Brain microvascular endothelial cell (primary cell): ENCODE data around the gene FMC1.
A peak's percentile ranks its signal among the peaks of the same experiment; 100 is the strongest.
"Not testable (repeated sequence)": the region's sequence is repeated elsewhere in the genome, so short reads cannot be mapped to it uniquely, and the experiment has no call there.

Source experiments
- DNase-seq: peaks from one replicate; pipeline ENCODE4 v3.0.0-alpha.2; 2020
- H3K27ac ChIP-seq: fragments of 250-450 bp; sonication (Bioruptor Pico); 2 replicates; pipeline ENCODE4 v1.5.1; 2020; ENCODE audit warnings: mild to moderate bottlenecking, moderate library complexity
- H3K27me3 ChIP-seq: fragments of 250-450 bp; sonication (Bioruptor Pico); replicated peaks from 2 replicates; pipeline ENCODE4 v1.5.1; 2020; ENCODE audit warnings: mild to moderate bottlenecking
- H3K36me3 ChIP-seq: fragments of 250-450 bp; sonication (Bioruptor Pico); replicated peaks from 2 replicates; pipeline ENCODE4 v1.5.1; 2020; ENCODE audit warnings: mild to moderate bottlenecking
- H3K4me3 ChIP-seq: 2 replicates; pipeline ENCODE4 v1.5.1; 2011; ENCODE audit warnings: low read depth, mild to moderate bottlenecking, control low read depth, low read length, moderate library complexity
- in situ Hi-C: cut with HindIII; loops from 2 replicates; pipeline ENCODE4 v1.10.0; 2017; ENCODE audit warnings: low sequenced_read_pairs, low pct_ligation_motif_present
- TF ChIP-seq, protein P1 (sequence below): IDR thresholded peaks from 2 replicates; pipeline ENCODE4 v1.5.1; 2011; ENCODE audit warnings: low read depth, mild to moderate bottlenecking, moderate library complexity, low read length, control low read depth, inconsistent platforms; ENCODE audit errors: missing control alignments

Gene FMC1

DNA sequence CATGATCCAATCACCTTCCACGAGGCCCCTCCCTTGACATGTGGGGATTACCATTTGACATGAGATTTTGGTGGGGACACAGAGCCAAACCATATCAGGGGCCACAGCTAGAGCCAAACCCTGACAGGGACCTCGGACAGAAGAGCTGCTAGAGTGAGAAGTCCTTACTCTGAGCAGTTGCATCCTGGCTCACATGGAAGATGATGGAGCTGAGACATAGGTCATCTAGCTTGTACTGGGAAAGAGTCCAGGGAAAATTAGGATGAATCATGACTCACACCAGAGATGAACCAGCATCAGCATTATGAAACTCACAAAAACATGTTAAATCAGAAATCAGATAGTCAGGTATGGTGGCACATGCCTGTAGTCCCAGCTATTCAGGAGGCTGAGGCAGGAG is 12.8 kb upstream of the FMC1 start:
- in situ Hi-C loops = no loop called here
- H3K27ac ChIP-seq = no peak overlapping the region
- TF ChIP-seq, protein P1, sequence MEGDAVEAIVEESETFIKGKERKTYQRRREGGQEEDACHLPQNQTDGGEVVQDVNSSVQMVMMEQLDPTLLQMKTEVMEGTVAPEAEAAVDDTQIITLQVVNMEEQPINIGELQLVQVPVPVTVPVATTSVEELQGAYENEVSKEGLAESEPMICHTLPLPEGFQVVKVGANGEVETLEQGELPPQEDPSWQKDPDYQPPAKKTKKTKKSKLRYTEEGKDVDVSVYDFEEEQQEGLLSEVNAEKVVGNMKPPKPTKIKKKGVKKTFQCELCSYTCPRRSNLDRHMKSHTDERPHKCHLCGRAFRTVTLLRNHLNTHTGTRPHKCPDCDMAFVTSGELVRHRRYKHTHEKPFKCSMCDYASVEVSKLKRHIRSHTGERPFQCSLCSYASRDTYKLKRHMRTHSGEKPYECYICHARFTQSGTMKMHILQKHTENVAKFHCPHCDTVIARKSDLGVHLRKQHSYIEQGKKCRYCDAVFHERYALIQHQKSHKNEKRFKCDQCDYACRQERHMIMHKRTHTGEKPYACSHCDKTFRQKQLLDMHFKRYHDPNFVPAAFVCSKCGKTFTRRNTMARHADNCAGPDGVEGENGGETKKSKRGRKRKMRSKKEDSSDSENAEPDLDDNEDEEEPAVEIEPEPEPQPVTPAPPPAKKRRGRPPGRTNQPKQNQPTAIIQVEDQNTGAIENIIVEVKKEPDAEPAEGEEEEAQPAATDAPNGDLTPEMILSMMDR = no peak
- no peak overlapping the region for H3K4me3 ChIP-seq
- H3K36me3 ChIP-seq = no peaks in the 10 kb centered on the region
- peak; percentile 59 for DNase-seq
- no peaks in the 10 kb centered on the region for H3K27me3 ChIP-seq

DNA sequence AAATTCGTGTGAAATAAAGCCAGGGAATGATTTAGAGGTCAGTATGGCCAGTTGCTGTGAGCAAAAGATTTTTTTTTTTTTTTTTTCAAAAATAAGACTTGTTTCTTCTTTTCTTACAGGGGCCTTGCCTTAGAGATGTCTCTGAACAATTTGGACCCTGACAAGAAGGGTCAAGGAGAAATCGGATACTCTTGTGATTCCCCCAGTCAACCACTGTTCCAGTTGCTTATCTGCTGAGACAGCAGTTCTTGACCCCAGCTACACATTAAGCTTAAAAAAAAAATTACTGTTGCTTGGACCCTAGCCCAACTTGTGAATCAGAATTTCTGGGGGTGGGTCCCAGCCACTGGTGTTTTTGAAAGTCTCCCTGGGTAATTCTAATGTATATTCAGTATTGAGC is 12.0 kb upstream of the FMC1 start:
- no peak overlapping the region for H3K4me3 ChIP-seq
- in situ Hi-C loops = no loop called here
- H3K36me3 ChIP-seq = no peaks in the 10 kb centered on the region
- no peak for DNase-seq
- TF ChIP-seq, protein P1 = no peak
- H3K27me3 ChIP-seq = no peaks in the 10 kb centered on the region
- no peak overlapping the region for H3K27ac ChIP-seq

DNA sequence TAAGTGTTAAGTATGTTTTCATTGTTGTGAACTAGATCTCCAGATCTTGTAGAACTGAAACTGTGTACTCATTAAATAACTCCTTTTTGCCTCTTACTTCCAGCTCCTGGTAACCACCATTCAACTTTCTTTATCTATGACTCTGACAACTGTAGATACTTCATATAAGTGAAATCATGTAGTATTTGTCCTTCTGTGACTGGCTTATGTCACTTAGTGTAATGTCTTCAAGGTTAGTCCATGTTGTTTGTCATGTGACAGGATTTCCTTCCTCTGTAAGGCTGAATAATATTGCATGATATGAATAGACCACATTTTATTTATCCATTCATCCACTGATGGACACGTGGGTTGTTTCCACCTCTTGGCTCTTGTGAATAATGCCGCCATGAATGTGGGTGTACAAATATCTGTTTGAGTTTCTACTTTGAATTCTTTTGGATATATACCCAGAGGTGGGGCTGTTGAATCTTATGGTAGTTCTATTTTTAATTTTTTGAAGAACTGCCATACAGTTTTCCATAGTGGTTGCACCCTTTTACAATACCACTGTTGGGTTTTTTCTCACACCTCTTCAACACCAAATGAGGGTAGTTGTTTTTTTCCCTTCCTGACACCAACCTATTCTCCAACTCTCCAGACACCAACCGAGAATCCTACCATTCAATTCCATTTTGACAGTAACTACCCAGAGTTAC is 10.7 kb upstream of the FMC1 start:
- no peak overlapping the region for H3K4me3 ChIP-seq
- in situ Hi-C loops = no loop called here
- H3K36me3 ChIP-seq = no peaks in the 10 kb centered on the region
- no peak overlapping the region for H3K27ac ChIP-seq
- DNase-seq = no peak
- H3K27me3 ChIP-seq = no peaks in the 10 kb centered on the region
- TF ChIP-seq, protein P1 = no peak

DNA sequence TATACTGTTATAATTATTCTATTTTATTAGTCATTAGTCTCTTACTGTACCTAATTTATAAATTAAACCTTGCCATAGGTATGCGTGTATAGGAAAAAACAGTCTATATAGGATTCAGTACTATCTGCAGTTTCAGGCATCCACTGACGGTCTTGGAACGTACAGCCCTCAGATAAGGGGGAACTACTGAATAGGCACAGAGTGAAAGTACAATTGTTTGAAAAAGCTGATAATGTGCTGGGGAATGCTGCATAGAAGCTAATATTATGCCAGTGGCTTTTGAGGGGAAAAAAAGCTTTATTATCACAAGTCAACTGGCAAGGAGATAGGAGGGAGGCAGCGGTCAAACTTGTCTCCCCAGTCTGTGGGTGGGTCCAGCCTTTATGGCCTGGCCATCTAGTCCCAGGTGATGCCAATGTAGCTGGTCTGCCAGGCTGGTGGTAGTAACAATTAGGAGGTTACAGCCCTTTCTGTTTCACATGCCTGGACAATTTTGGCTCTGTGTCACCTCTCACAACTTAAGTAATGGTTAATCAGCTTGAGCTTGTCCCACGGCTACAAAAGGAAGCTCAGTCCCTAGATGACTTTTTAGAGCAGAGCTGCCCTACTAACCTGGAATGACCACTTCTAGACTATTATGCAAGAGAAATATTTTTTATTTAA is 8.3 kb upstream of the FMC1 start:
- TF ChIP-seq, protein P1 = no peak
- Histone ChIP-seq H3K36me3 (no peaks in the 10 kb centered on the region), H3K27me3 (no peaks in the 10 kb centered on the region), H3K4me3 (no peak overlapping the region), H3K27ac (no peak overlapping the region)
- DNase-seq = no peak
- in situ Hi-C loops = no loop called here

DNA sequence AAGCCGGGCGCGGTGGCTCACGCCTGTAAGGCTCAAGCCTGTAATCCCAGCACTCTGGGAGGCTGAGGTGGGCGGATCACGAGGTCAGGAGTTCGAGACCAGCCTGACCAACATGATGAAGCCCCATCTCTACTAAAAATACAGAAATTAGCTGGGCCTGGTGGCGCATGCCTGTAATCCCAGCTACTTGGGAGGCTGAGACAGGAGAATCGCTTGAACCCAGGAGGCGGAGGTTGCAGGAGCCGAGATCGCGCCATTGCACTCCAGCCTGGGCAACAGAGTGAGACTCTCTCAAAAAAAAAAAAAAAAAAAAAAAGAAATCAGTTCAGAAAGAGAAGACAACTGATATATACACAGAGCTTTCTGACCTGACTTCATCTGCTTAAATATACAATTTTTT is 7.7 kb upstream of the FMC1 start:
- in situ Hi-C loops, H3K4me3 ChIP-seq, H3K27ac ChIP-seq, H3K36me3 ChIP-seq, DNase-seq, H3K27me3 ChIP-seq: not testable (repeated sequence)

DNA sequence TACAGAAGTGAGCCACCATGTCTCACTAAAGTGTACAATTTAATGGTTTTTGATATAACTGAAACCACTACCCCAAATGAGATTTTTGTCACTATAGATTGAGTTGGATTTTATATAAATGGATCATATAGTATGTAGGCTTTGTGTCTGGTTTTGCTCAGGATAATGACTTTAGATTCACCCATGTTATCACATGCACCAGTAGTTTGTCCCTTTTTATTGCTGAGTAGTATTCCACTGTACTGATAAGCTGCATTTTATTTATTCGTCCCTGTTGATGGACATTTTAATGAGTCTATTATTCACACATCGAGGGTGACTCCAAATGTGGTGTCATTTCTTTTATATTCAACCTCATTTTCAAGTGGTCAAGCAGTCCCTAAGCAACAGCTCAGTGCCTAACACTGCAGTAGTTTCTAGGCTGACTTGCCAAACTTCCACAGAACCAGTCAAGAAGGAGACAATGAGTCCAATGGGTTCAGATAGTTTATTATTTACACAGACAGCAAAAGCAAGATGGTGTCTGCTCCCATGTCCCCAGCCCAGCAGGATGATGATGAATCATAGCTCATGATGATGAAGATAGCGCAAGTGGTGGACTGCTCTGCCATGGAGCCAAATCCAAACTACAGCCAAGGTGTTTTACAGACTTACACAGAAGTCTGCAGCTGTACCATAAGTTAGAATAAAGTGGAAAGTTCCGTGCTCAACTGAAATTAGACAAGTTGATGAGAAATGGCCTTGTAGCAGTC is 6.6 kb upstream of the FMC1 start:
- Histone ChIP-seq H3K4me3 (no peak overlapping the region), H3K27me3 (no peaks in the 10 kb centered on the region), H3K36me3 (no peaks in the 10 kb centered on the region), H3K27ac (no peak overlapping the region)
- TF ChIP-seq, protein P1 = no peak
- no peak for DNase-seq
- in situ Hi-C loops = no loop called here
